ENCODE measurements around the gene KBTBD6.
"Not testable (repeated sequence)": the region's sequence is repeated elsewhere in the genome, so short reads cannot be mapped to it uniquely, and the experiment has no call there.

GRCh38 chr13:41131189-41131588, 1.4 kb downstream of the KBTBD6 start:
- not testable (repeated sequence) for TF ChIP-seq POLR2A (IDR thresholded peaks at IDR 0.05; ENCODE audit: low read length); GATA1 (IDR thresholded peaks at IDR 0.05; ENCODE audit: low read depth, low read length)
